GM21825 (cell line): ENCODE results near the gene EXOC4.

Experiments
- ATAC-seq: cut with Tn5 transposase; IDR thresholded peaks from one replicate; pipeline ENCODE4 v1.9.1; 2021; ENCODE audit warnings: mild to moderate bottlenecking, moderate library complexity; ENCODE audit not compliant: unreplicated experiment

EXOC4 gene

GRCh38 chr7:133654547-133654946 lies 401.7 kb downstream of the EXOC4 start:
- ATAC-seq, result no peak

- no peak for ATAC-seq
Measured at GRCh38 chr7:133662276-133662675, 409.4 kb downstream of the EXOC4 start.

GRCh38 chr7:133662830-133663229 lies 410.0 kb downstream of the EXOC4 start:
- no peak for ATAC-seq

GRCh38 chr7:133664528-133664927 lies 411.6 kb downstream of the EXOC4 start:
- ATAC-seq, result no peak

GRCh38 chr7:133668296-133669060 lies 415.6 kb downstream of the EXOC4 start:
- no peak for ATAC-seq

GRCh38 chr7:133669061-133669455 lies 416.2 kb downstream of the EXOC4 start:
- ATAC-seq, result no peak

- no peak for ATAC-seq
Measured at GRCh38 chr7:133670250-133670649, 417.4 kb downstream of the EXOC4 start.

- ATAC-seq, result no peak
Measured at GRCh38 chr7:133672866-133673265, 420.0 kb downstream of the EXOC4 start.

- no peak for ATAC-seq
Measured at GRCh38 chr7:133674079-133674763, 421.3 kb downstream of the EXOC4 start.

- no peak for ATAC-seq
Measured at GRCh38 chr7:133675510-133676218, 422.8 kb downstream of the EXOC4 start.

- ATAC-seq, result no peak
Measured at GRCh38 chr7:133676805-133677370, 424.0 kb downstream of the EXOC4 start.

- no peak for ATAC-seq
Measured at GRCh38 chr7:133678137-133678814, 425.4 kb downstream of the EXOC4 start.

GRCh38 chr7:133679977-133680376 lies 427.1 kb downstream of the EXOC4 start:
- ATAC-seq, result no peak

GRCh38 chr7:133681529-133681928 lies 428.7 kb downstream of the EXOC4 start:
- no peak for ATAC-seq

GRCh38 chr7:133682364-133683181 lies 429.7 kb downstream of the EXOC4 start:
- no peak for ATAC-seq

- no peak for ATAC-seq
Measured at GRCh38 chr7:133683182-133683454, 430.2 kb downstream of the EXOC4 start.

GRCh38 chr7:133688483-133689239 lies 435.8 kb downstream of the EXOC4 start:
- no peak for ATAC-seq

GRCh38 chr7:133690740-133691139 lies 437.9 kb downstream of the EXOC4 start:
- ATAC-seq, result no peak

- ATAC-seq, result no peak
Measured at GRCh38 chr7:133691727-133692610, 439.1 kb downstream of the EXOC4 start.
